Transverse colon (tissue), 1 donor: ENCODE measurements around the gene CNTNAP2.

Source experiments
- EP300 ChIP-seq: sonication (generic); formaldehyde crosslinking; IDR thresholded peaks from one replicate; pipeline ENCODE4 v1.6.1; 2017; ENCODE audit warnings: antibody characterized with exemption, low read depth
- POLR2A ChIP-seq: fragments of 450-650 bp; IDR thresholded peaks from one replicate; pipeline ENCODE4 v1.6.1; 2016; ENCODE audit warnings: antibody characterized with exemption, mild to moderate bottlenecking, moderate library complexity

GRCh38 chr7:147308539-147308938, 1191.9 kb downstream of the CNTNAP2 start:
- TF ChIP-seq EP300 (no peak), POLR2A (no peak)
